Pancreas (tissue), 10 donors: ENCODE measurements around the gene CDK7. TPM values are rescaled to one million over a fixed set of nuclear protein-coding genes. Genes with fewer than 3 reads are reported as not detected.
"Not testable (repeated sequence)": the region's sequence is repeated elsewhere in the genome, so short reads cannot be mapped to it uniquely, and the experiment has no call there.

Experiments
- ATAC-seq, 4 donors: fragments of 200-7000 bp; cut with Tn5 transposase; one replicate each; pipeline versions ENCODE4 v1.8.0 to v1.9.1; 2020; ENCODE audit warnings: mild to moderate bottlenecking in 4 of 4, moderate library complexity in 4 of 4
- DNase-seq, 6 donors: peaks; one replicate each; pipeline ENCODE4 v3.0.0-alpha.2; 2020
- FAIRE-seq: peaks from 2 replicates; lab custom pipeline; 2012; peaks lifted over from hg19 to GRCh38; lab: Jason Lieb, UNC
- H3K27ac ChIP-seq, 4 donors: fragments of 200-600 bp; sonication (generic); 1 replicate in 3 of 4; 2 replicates in 1 of 4; pipeline versions ENCODE4 v1.5.0 to v1.8.0; 2020
- H3K27me3 ChIP-seq, 4 donors: fragments of 200-600 bp; one replicate each; pipeline ENCODE4 v1.8.0; 2021
- H3K36me3 ChIP-seq, 3 donors: fragments of 200-600 bp; sonication (generic) in 1 of 3; one replicate each; pipeline versions ENCODE4 v1.5.0 to v1.8.0; 2020 to 2021
- H3K4me1 ChIP-seq, 3 donors: fragments of 200-600 bp; one replicate each; pipeline ENCODE4 v1.8.0; 2021
- H3K4me3 ChIP-seq, 4 donors: fragments of 200-600 bp; sonication (generic) in 2 of 4; one replicate each; pipeline versions ENCODE4 v1.5.0 to v1.8.0; 2020 to 2021
- H3K9me3 ChIP-seq, 4 donors: fragments of 200-600 bp; one replicate each; pipeline ENCODE4 v1.8.0; 2021
- WGBS, 2 donors: extraction: QIAGEN DNeasy Blood & Tissue Kit; methylation state at CpG; one replicate each; pipeline ENCODE4 v1.1.7; 2013; 5-methylcytosine and 5-hydroxymethylcytosine counted together
- intact Hi-C, 3 donors: fragments of 100-400 bp; cut with DNase I; formaldehyde crosslinking; loops; one replicate each; pipeline versions ENCODE4 v1.11.1 to v1.14.2; 2022
- polyA plus RNA-seq, 2 donors: library from polyadenylated mRNA; stranded (reverse); fragments of 200-250 nt; gene quantifications; one replicate each; pipeline ENCODE4 v1.2.3, GENCODE V29; 2013
- total RNA-seq, 6 donors: library from RNA; stranded (reverse); fragmentation: NEBNext Ultra II Directional in 4 of 6; extraction: Animal tissue kit (Norgen Biotek cat#: 25700) in 4 of 6; gene quantifications; one replicate each; pipeline versions ENCODE4 v1.2.1 to v1.2.4, GENCODE V29; 2021 to 2023
- TF ChIP-seq, protein P1 (sequence below), 4 donors: fragments of 200-600 bp; sonication (generic) in 3 of 4; IDR thresholded peaks; one replicate each; pipeline versions ENCODE4 v1.5.0 to v1.8.0; 2021; ENCODE audit warnings: antibody characterized with exemption in 4 of 4
- donor health status: healthy with polysubstance abuse.
- donor health status: DM: no; HTN: no; CAD: no; lungs with moderate emphysema.
- donor health status: DM: no; HTN: no; CAD: no.
- donor health status: control.
- donor health status: control.
- donor health status: Bipolar disorder and iron deficiency.
- donor health status: DM: yes; HTN: yes; CAD: no.
- donor health status: DM: no; HTN: no; CAD: no.
- donor health status: DM: no; HTN: no; CAD: no.
- donor health status: DM: yes; HTN: yes; CAD: no.

CDK7 gene
- total and polyA plus RNA-seq, 8 donors = 6.2 to 13.6 (median 10.2) TPM

DNA sequence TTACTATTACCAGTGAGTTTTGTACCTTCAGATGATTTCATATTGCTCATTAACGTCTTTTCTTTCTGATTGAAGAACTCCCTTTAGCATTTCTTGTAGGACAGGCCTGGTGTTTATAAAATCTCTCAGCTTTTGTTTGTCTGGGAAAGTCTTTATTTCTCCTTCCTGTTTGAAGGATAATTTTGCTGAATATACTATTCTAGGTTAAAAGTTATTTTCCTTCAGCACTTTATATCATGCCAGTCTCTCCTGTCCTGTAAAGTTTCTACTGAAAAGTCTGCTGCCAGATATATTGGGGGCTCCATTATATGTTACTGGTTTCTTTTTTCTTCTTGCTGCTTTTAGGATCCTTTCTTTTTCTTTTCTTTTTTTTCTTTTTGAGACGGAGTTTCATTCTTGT, 13.3 kb downstream of the CDK7 start:
- WGBS, 2 donors = 90 to 93% methylated on average over 2 of the region's 2 CpGs
- no peak for FAIRE-seq

DNA sequence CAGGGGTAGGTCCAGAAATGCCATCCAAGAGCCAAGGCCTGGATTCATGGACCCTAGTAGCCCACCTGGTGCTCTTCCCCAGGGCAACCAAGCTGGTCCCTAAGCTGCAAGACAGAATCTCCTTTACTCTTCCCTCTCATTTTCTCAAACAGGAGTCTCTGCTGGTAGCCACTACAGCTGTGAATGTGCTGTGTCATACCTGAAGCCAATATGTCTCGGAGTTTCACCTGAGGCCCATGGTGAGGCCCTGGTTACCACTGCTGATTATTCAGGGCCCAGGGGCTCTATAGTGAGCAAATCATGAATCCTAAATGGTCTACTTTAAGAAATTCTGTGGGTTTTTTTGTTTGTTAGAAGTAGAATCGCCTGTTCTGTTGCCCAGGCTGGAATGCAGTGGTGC, 15.9 kb downstream of the CDK7 start:
- Histone ChIP-seq H3K9me3 (no peaks in the 10 kb centered on the region), H3K27me3 (no peaks in the 10 kb centered on the region), H3K4me1 (no peaks in the 10 kb centered on the region), H3K36me3 (no peaks in the 10 kb centered on the region), H3K27ac (no peak overlapping the region), H3K4me3 (no peak overlapping the region)
- FAIRE-seq = no peak
- intact Hi-C loops = no loop called here
- no peak for ATAC-seq
- TF ChIP-seq, protein P1, sequence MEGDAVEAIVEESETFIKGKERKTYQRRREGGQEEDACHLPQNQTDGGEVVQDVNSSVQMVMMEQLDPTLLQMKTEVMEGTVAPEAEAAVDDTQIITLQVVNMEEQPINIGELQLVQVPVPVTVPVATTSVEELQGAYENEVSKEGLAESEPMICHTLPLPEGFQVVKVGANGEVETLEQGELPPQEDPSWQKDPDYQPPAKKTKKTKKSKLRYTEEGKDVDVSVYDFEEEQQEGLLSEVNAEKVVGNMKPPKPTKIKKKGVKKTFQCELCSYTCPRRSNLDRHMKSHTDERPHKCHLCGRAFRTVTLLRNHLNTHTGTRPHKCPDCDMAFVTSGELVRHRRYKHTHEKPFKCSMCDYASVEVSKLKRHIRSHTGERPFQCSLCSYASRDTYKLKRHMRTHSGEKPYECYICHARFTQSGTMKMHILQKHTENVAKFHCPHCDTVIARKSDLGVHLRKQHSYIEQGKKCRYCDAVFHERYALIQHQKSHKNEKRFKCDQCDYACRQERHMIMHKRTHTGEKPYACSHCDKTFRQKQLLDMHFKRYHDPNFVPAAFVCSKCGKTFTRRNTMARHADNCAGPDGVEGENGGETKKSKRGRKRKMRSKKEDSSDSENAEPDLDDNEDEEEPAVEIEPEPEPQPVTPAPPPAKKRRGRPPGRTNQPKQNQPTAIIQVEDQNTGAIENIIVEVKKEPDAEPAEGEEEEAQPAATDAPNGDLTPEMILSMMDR (IDR thresholded peaks at IDR 0.05) = no peak
- no peak for DNase-seq
- 95 to 98% methylated on average over 2 of the region's 2 CpGs for WGBS, 2 donors

More for the DNA sequence above, 13.3 kb downstream of the CDK7 start:
- DNase-seq (no peak), ATAC-seq (no peak)
- H3K27me3 ChIP-seq = no peaks in the 10 kb centered on the region
- H3K9me3 ChIP-seq = no peaks in the 10 kb centered on the region
- TF ChIP-seq, protein P1 (IDR thresholded peaks at IDR 0.05) = no peak
- H3K36me3 ChIP-seq = no peaks in the 10 kb centered on the region
- intact Hi-C loops = no loop called here
- no peaks in the 10 kb centered on the region for H3K4me1 ChIP-seq
- H3K27ac ChIP-seq = no peak overlapping the region
- H3K4me3 ChIP-seq = no peak overlapping the region

DNA sequence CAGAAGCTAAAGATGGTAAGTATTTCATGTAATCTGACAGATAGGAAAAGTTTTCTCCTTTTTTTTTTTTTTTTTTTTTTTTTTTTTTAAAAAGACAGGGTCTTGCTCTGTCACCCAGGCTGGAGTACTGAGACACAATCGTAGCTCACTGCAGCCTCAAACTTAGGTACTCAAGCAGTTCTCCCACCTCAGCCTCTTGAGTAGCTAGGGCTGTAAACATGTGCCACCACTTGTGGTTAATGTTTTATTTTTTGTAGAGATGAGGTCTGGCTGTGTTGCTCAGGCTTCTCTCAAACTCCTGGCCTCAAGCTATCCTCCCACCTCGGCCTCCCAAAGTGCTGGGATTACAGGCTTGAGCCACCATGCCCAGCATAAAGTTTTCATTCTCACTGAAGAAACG, 17.8 kb downstream of the CDK7 start:
- no peaks in the 10 kb centered on the region for H3K27me3 ChIP-seq
- H3K4me3 ChIP-seq = no peak overlapping the region
- TF ChIP-seq, protein P1 (IDR thresholded peaks at IDR 0.05) = no peak
- H3K9me3 ChIP-seq = no peaks in the 10 kb centered on the region
- intact Hi-C loops = no loop called here
- H3K27ac ChIP-seq = no peak overlapping the region
- peaks cover 0 to 7% (median 0%) of the 10 kb centered on the region in 3 donors for H3K36me3 ChIP-seq
- WGBS, 2 donors = 81 to 92% methylated on average over 3 of the region's 3 CpGs
- no peak for ATAC-seq
- no peak for FAIRE-seq
- DNase-seq = no peak
- H3K4me1 ChIP-seq = no peaks in the 10 kb centered on the region

DNA sequence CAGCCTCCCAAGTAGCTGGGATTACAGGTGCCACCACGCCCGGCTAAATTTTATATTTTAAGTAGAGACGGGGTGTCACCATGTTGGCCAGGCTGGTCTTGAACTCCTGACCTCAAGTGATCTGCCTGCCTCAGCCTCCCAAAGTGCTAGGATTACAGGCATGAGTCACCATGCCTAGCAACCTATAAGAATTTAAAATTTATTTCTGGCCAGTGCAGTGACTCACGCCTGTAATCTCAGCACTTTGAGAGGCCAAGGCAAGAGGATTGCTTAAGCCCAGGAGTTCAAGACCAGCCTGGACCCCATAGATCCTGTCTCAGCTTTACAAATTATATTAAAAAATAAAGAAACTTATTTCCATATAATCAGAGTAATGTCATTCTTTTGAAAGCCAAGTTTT, 21.3 kb downstream of the CDK7 start:
- H3K4me1 ChIP-seq, ATAC-seq, H3K27me3 ChIP-seq, H3K4me3 ChIP-seq, intact Hi-C loops, DNase-seq, FAIRE-seq, H3K9me3 ChIP-seq, H3K27ac ChIP-seq, H3K36me3 ChIP-seq: not testable (repeated sequence)
- WGBS, 2 donors = 92 to 95% methylated on average over 4 of the region's 4 CpGs

DNA sequence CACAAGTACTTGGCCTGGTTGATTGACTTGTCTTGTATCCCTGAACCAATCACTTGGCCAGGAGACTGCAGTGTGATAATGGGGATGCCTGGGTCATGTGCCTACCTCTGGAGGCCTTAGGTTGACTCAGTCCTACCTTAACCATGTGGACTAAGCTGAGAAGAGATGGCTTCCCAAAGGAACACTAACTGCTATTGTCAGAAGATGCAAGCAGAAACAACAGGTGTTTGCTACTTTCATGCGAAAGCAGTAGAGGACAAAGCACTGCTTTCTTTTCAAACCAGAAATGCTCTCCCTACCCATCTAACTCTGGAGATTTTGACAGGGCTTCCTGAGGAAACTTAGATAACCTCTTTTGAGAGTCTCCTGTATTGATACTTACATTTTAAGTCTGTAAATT, 22.9 kb downstream of the CDK7 start:
- no peak for DNase-seq
- Histone ChIP-seq H3K4me1 (no peaks in the 10 kb centered on the region), H3K27me3 (no peaks in the 10 kb centered on the region), H3K4me3 (no peak overlapping the region), H3K9me3 (no peaks in the 10 kb centered on the region), H3K36me3 (peaks cover 0 to 8% (median 0%) of the 10 kb centered on the region in 3 donors), H3K27ac (no peak overlapping the region)
- TF ChIP-seq, protein P1 (IDR thresholded peaks at IDR 0.05) = no peak
- WGBS, 2 donors = 96 to 97% methylated on average over 1 of the region's 1 CpG
- ATAC-seq = no peak
- intact Hi-C loops = no loop called here
- no peak for FAIRE-seq
